Mesenchymal stem cell (in vitro differentiated cells and primary cell): ENCODE data around the gene MSRB3.

Source experiments
- DNase-seq: peaks from one replicate; pipeline ENCODE4 v3.0.0-alpha.2; 2013
- H2AFZ ChIP-seq: one replicate; pipeline ENCODE4 v1.6.1; 2013; ENCODE audit warnings: low read depth, mild to moderate bottlenecking, control low read depth, inconsistent platforms, low read length, moderate library complexity
- H2AK5ac ChIP-seq: 2 replicates; pipeline ENCODE4 v1.6.1; 2013; ENCODE audit warnings: low read length, moderate library complexity, mild to moderate bottlenecking, inconsistent platforms; ENCODE audit not compliant: severe bottlenecking
- H2BK120ac ChIP-seq: one replicate; pipeline ENCODE4 v1.6.1; 2013; ENCODE audit warnings: low read depth, mild to moderate bottlenecking, inconsistent platforms, low read length, moderate library complexity
- H2BK12ac ChIP-seq, 2 experiments: one replicate each; pipeline ENCODE4 v1.6.1; 2013; ENCODE audit warnings: inconsistent platforms in 2 of 2, low read length in 2 of 2, mild to moderate bottlenecking in 2 of 2, moderate library complexity in 2 of 2, control low read depth in 1 of 2
- H2BK15ac ChIP-seq: one replicate; pipeline ENCODE4 v1.6.1; 2013; ENCODE audit warnings: mild to moderate bottlenecking, low read depth, inconsistent platforms; ENCODE audit not compliant: poor library complexity, severe bottlenecking
- H2BK5ac ChIP-seq: 2 replicates; pipeline ENCODE4 v1.6.1; 2013; ENCODE audit warnings: low read depth, mild to moderate bottlenecking, low read length, control low read depth, inconsistent platforms; ENCODE audit not compliant: poor library complexity, severe bottlenecking
- H3K14ac ChIP-seq, 2 experiments: one replicate each; pipeline ENCODE4 v1.6.1; 2013; ENCODE audit warnings: inconsistent platforms in 2 of 2, low read length in 2 of 2, control low read depth in 1 of 2, mild to moderate bottlenecking in 1 of 2, moderate library complexity in 1 of 2
- H3K18ac ChIP-seq, 2 experiments: one replicate each; pipeline ENCODE4 v1.6.1; 2013; ENCODE audit warnings: inconsistent platforms in 2 of 2, low read length in 2 of 2, control low read depth in 1 of 2, low read depth in 1 of 2, mild to moderate bottlenecking in 1 of 2
- H3K23ac ChIP-seq, 2 experiments: one replicate each; pipeline ENCODE4 v1.6.1; 2013; ENCODE audit warnings: inconsistent platforms in 2 of 2, low read length in 2 of 2, mild to moderate bottlenecking in 2 of 2, moderate library complexity in 2 of 2, control low read depth in 1 of 2
- H3K27ac ChIP-seq: 2 replicates; pipeline ENCODE4 v1.5.1; 2013; ENCODE audit warnings: mild to moderate bottlenecking, moderate library complexity, low read length, control low read depth, inconsistent platforms; ENCODE audit not compliant: poor library complexity, severe bottlenecking
- H3K27me3 ChIP-seq, 2 experiments: 2 replicates each; pipeline versions ENCODE4 v1.6.1 to v1.7.0; 2013; ENCODE audit warnings: low read length in 2 of 2, mild to moderate bottlenecking in 2 of 2, moderate library complexity in 2 of 2, control low read depth in 1 of 2, inconsistent platforms in 1 of 2; ENCODE audit not compliant: control insufficient read depth in 1 of 2, insufficient read depth in 1 of 2
- H3K36me3 ChIP-seq, 2 experiments: 2 replicates each; pipeline versions ENCODE4 v1.6.1 to v1.7.0; 2013; ENCODE audit warnings: low read length in 2 of 2, control low read depth in 1 of 2, inconsistent platforms in 1 of 2, low read depth in 1 of 2, mild to moderate bottlenecking in 1 of 2; ENCODE audit not compliant: insufficient read depth in 2 of 2, control insufficient read depth in 1 of 2
- H3K4ac ChIP-seq, 2 experiments: one replicate each; pipeline ENCODE4 v1.6.1; 2013; ENCODE audit warnings: inconsistent platforms in 2 of 2, low read length in 2 of 2, mild to moderate bottlenecking in 2 of 2, moderate library complexity in 2 of 2, control low read depth in 1 of 2, low read depth in 1 of 2
- H3K4me1 ChIP-seq: 2 replicates; pipeline ENCODE4 v1.6.1; 2013; ENCODE audit warnings: low read depth, low read length, control low read depth; ENCODE audit not compliant: control insufficient read depth, insufficient read depth
- H3K4me2 ChIP-seq: 2 replicates; pipeline ENCODE4 v1.6.1; 2013; ENCODE audit warnings: low read length, mild to moderate bottlenecking, inconsistent platforms; ENCODE audit not compliant: poor library complexity, severe bottlenecking
- H3K4me3 ChIP-seq, 2 experiments: 2 replicates each; pipeline versions ENCODE4 v1.5.1 to v1.7.0; 2013; ENCODE audit warnings: low read length in 2 of 2, mild to moderate bottlenecking in 2 of 2, control low read depth in 1 of 2, low read depth in 1 of 2; ENCODE audit not compliant: insufficient read depth in 1 of 2
- H3K79me1 ChIP-seq: replicated peaks from 2 replicates; pipeline ENCODE4 v1.6.1; 2013; ENCODE audit warnings: mild to moderate bottlenecking, control low read depth, low read length, inconsistent platforms; ENCODE audit not compliant: poor library complexity, severe bottlenecking
- H3K9ac ChIP-seq: 2 replicates; pipeline ENCODE4 v1.7.0; 2013; ENCODE audit warnings: mild to moderate bottlenecking, low read length, moderate library complexity
- H3K9me3 ChIP-seq: 2 replicates; pipeline ENCODE4 v1.7.0; 2013; ENCODE audit warnings: mild to moderate bottlenecking, low read length; ENCODE audit not compliant: control insufficient read depth
- H4K8ac ChIP-seq: one replicate; pipeline ENCODE4 v1.6.1; 2013; ENCODE audit warnings: inconsistent platforms, mild to moderate bottlenecking, low read length, moderate library complexity
- H4K91ac ChIP-seq: one replicate; pipeline ENCODE4 v1.6.1; 2013; ENCODE audit warnings: mild to moderate bottlenecking, low read length, inconsistent platforms
- WGBS: methylation state at CpG from one replicate; pipeline ENCODE4 v1.1.7; 2013; ENCODE audit warnings: mixed read lengths; 5-methylcytosine and 5-hydroxymethylcytosine counted together

Gene MSRB3

DNA sequence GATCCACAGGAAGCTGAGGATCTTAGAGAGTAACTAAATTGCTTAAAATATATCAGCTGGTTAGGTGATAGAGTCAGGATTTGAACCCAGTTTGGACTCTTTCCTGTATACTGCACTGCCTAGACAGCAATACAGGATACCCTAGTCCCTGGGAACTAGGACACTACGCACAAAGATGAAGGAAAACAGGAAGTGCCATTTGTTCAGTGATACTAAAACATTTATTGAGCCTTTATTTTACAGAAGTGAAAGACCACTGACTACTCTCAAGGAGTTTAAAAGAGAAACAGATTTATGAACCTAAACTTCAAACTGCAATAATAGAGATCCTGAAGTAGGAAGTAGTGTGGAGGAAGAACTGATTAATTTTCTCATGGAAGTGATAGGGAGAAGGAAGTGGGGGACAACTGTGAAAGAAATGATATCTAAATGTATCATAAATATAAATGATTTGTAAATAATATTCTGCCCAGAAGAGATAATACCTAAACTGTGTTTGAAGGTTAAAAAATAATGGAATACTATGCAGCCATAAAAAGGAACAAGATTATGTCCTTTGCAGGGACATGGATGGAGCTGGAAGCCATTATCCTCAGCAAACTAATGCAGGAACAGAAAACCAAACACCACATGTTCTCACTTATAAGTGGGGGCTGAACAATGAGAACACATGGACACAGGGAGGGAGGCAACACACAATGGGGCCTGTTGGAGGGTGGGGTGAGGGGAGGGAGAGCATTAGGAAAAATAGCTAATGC, 18.2 kb downstream of the MSRB3 start:
- Histone ChIP-seq H3K4me3 (no peak overlapping the region), H3K36me3 (no peaks in the 10 kb centered on the region), H3K23ac (no peak overlapping the region), H2AFZ (no peak overlapping the region), H2BK12ac (no peak overlapping the region), H3K4ac (no peak overlapping the region), H3K27me3 (no peaks in the 10 kb centered on the region), H3K27ac (no peak overlapping the region), H2BK15ac (no peak overlapping the region), H2BK120ac (no peak overlapping the region), H3K14ac (no peak overlapping the region), H2BK5ac (no peak overlapping the region), H2AK5ac (no peak overlapping the region), H3K9ac (no peak overlapping the region), H3K18ac (no peak overlapping the region), H3K9me3 (no peaks in the 10 kb centered on the region), H3K4me1 (no peaks in the 10 kb centered on the region), H3K4me2 (no peak overlapping the region), H3K79me1 (peaks cover 19% of the 10 kb centered on the region), H4K91ac (no peak overlapping the region), H4K8ac (no peak overlapping the region)
- no CpG with 5 or more reads among the region's 1 CpG for WGBS
- no peak for DNase-seq

DNA sequence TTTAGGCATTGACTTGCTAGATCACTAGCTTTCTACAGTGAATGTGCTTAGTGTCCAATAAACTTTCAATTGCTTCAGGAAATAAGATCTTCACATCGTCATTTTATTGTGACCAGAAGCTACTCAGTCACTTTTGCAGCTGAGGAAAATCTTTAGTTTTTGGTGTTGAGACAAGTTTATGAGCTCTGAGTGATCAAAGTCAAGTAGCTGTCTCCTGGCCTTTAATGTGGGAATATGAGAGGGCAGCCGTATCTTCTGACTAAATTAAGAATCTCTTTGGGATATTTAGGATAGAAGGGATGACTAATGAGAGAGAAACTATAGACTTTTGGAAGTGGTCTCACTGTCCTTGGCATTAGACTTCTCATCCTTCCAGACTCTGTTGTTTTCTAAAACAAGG, 21.6 kb downstream of the MSRB3 start:
- Histone ChIP-seq H2BK120ac (no peak overlapping the region), H4K91ac (no peak overlapping the region), H2AFZ (no peak overlapping the region), H4K8ac (no peak overlapping the region), H3K27ac (no peak overlapping the region), H3K4me3 (no peak overlapping the region), H3K9me3 (no peaks in the 10 kb centered on the region), H3K4me2 (no peak overlapping the region), H2BK15ac (no peak overlapping the region), H3K18ac (no peak overlapping the region), H3K14ac (no peak overlapping the region), H3K79me1 (peaks cover 12% of the 10 kb centered on the region), H3K23ac (no peak overlapping the region), H3K9ac (no peak overlapping the region), H3K36me3 (no peaks in the 10 kb centered on the region), H2AK5ac (no peak overlapping the region), H3K4ac (no peak overlapping the region), H2BK5ac (no peak overlapping the region), H3K4me1 (peaks cover 2% of the 10 kb centered on the region), H2BK12ac (no peak overlapping the region), H3K27me3 (no peaks in the 10 kb centered on the region)
- WGBS: 55% methylated on average over 2 of the region's 2 CpGs
- peak; percentile 30 for DNase-seq

DNA sequence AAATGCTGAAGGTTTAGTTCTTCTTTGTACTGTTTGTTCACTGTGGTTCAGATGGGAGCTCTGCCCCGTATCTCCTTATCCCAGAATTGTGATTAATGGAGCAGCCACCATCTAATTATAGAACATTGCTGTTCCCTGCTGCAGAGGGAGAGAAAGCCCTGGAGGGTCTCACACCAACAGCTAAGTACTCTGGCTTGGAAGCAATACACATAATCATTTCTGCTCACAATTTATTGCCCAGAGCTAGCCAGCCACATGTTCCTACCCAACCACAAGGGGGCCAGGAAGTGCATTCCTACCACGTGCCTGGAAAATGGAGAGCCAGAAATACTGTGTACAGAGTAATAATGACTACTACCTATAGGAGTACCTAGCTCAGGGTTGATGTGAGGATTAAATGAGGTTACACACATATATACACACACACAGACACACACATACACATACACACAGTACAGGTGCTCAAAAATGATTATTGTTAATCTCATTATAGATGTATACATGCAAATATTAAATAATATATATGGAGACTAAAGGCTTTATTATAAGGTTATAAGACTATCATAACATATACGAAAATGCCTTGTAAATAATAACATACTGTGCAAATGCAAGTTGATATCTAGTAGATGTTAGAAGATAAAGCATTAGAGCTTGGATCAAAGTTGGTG, 22.3 kb downstream of the MSRB3 start:
- H3K14ac ChIP-seq: no peak overlapping the region
- peak; percentile 67 for DNase-seq
- H2BK120ac ChIP-seq: no peak overlapping the region
- no peak overlapping the region for H2BK15ac ChIP-seq
- H3K4me2 ChIP-seq: no peak overlapping the region
- H2BK5ac ChIP-seq: no peak overlapping the region
- H3K9me3 ChIP-seq: no peaks in the 10 kb centered on the region
- H3K4me1 ChIP-seq: peaks cover 2% of the 10 kb centered on the region
- no peak overlapping the region for H3K23ac ChIP-seq
- no peaks in the 10 kb centered on the region for H3K27me3 ChIP-seq
- no peaks in the 10 kb centered on the region for H3K36me3 ChIP-seq
- H2AFZ ChIP-seq: no peak overlapping the region
- H3K4ac ChIP-seq: no peak overlapping the region
- no peak overlapping the region for H4K8ac ChIP-seq
- 5% methylated on average over 2 of the region's 3 CpGs for WGBS
- no peak overlapping the region for H3K18ac ChIP-seq
- peaks cover 17% of the 10 kb centered on the region for H3K79me1 ChIP-seq
- no peak overlapping the region for H4K91ac ChIP-seq
- no peak overlapping the region for H3K27ac ChIP-seq
- no peak overlapping the region for H3K9ac ChIP-seq
- no peak overlapping the region for H2BK12ac ChIP-seq
- H2AK5ac ChIP-seq: no peak overlapping the region
- no peak overlapping the region for H3K4me3 ChIP-seq

DNA sequence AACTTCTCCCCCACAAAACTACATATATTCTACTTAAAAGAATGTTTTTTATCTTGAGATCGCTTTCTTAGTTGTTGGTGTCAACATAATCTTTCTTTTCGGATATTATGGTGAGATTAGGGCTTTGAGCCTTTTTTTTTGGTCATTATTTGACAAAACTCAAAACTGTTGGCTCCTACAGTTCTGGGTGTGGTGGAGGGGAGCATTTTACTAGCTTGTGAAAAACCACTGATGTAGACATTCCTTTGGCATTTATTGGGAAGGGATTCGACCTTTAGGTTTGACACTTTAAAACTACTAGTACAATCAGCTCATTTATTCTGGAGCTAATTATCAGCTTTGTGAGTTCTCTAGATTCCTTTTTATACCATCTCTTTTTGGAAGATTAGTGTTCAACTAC, 24.4 kb downstream of the MSRB3 start:
- Histone ChIP-seq H2BK5ac (no peak overlapping the region), H2BK15ac (no peak overlapping the region), H2BK12ac (no peak overlapping the region), H3K4me3 (no peak overlapping the region), H3K4ac (no peak overlapping the region), H3K27me3 (no peaks in the 10 kb centered on the region), H3K36me3 (no peaks in the 10 kb centered on the region), H3K4me1 (peaks cover 4% of the 10 kb centered on the region), H3K27ac (no peak overlapping the region), H4K91ac (no peak overlapping the region), H3K9ac (no peak overlapping the region), H2AK5ac (no peak overlapping the region), H3K18ac (no peak overlapping the region), H4K8ac (no peak overlapping the region), H3K14ac (no peak overlapping the region), H2BK120ac (no peak overlapping the region), H3K23ac (no peak overlapping the region), H3K4me2 (no peak overlapping the region), H3K9me3 (no peaks in the 10 kb centered on the region), H2AFZ (no peak overlapping the region), H3K79me1 (peaks cover 13% of the 10 kb centered on the region)
- WGBS: 98% methylated on average over 2 of the region's 3 CpGs
- DNase-seq: no peak
